DOHH2 (cell line): ENCODE data around the gene MYCBPAP.

Experiments used
- H3F3A ChIP-seq: fragments of 200-600 bp; sonication (generic), shearing (Covaris generic); 2 replicates; pipeline ENCODE4 v1.6.0; 2016; ENCODE audit warnings: antibody characterized with exemption, mild to moderate bottlenecking; ENCODE audit not compliant: control insufficient read depth, insufficient read depth
- H3K27ac ChIP-seq: fragments of 200-600 bp; sonication (generic); 2 replicates; pipeline ENCODE4 v1.5.1; 2014; ENCODE audit warnings: low read depth, mild to moderate bottlenecking, low read length, moderate library complexity
- H3K27me3 ChIP-seq: fragments of 200-600 bp; sonication (generic); 2 replicates; pipeline ENCODE4 v1.6.1; 2014; ENCODE audit warnings: mild to moderate bottlenecking, low read length, mixed read lengths; ENCODE audit not compliant: control insufficient read depth
- H3K36me3 ChIP-seq: fragments of 200-600 bp; sonication (generic); 2 replicates; pipeline ENCODE4 v1.6.1; 2014; ENCODE audit warnings: mild to moderate bottlenecking, low read length, moderate library complexity, mixed read lengths; ENCODE audit not compliant: control insufficient read depth
- H3K4me1 ChIP-seq: fragments of 200-600 bp; sonication (generic); 2 replicates; pipeline ENCODE4 v1.6.1; 2014; ENCODE audit warnings: mild to moderate bottlenecking, low read length, mixed read lengths; ENCODE audit not compliant: control insufficient read depth
- H3K4me2 ChIP-seq: fragments of 200-600 bp; sonication (generic); 2 replicates; pipeline ENCODE4 v1.6.0; 2014; ENCODE audit warnings: mild to moderate bottlenecking, low read length, moderate library complexity
- H3K4me3 ChIP-seq: fragments of 200-600 bp; sonication (generic); 2 replicates; pipeline ENCODE4 v1.5.1; 2014; ENCODE audit warnings: mild to moderate bottlenecking, low read length, mixed read lengths
- H3K79me2 ChIP-seq: fragments of 200-600 bp; sonication (generic); 2 replicates; pipeline ENCODE4 v1.6.1; 2014; ENCODE audit warnings: mild to moderate bottlenecking, low read length, mixed read lengths; ENCODE audit not compliant: control insufficient read depth
- H3K9me2 ChIP-seq: fragments of 200-600 bp; sonication (generic); replicated peaks from 2 replicates; pipeline ENCODE4 v1.6.1; 2014; ENCODE audit warnings: mild to moderate bottlenecking, low read length, mixed read lengths; ENCODE audit not compliant: control insufficient read depth
- H3K9me3 ChIP-seq: fragments of 200-600 bp; sonication (generic); 2 replicates; pipeline ENCODE4 v1.6.1; 2014; ENCODE audit warnings: antibody characterized with exemption, low read length, mixed read lengths; ENCODE audit not compliant: control insufficient read depth, insufficient read depth
- H4K20me1 ChIP-seq: fragments of 200-600 bp; sonication (generic); 2 replicates; pipeline ENCODE4 v1.6.0; 2014; ENCODE audit warnings: low read depth, mild to moderate bottlenecking, antibody characterized with exemption, low read length, moderate library complexity; ENCODE audit not compliant: control insufficient read depth, insufficient read depth
- CTCF ChIP-seq: fragments of 200-600 bp; sonication (generic); IDR thresholded peaks from one replicate; pipeline ENCODE4 v1.5.1; 2014; ENCODE audit warnings: antibody characterized with exemption, mild to moderate bottlenecking, low read depth, low read length; ENCODE audit not compliant: poor library complexity, severe bottlenecking
- EZH2phosphoT487 ChIP-seq: fragments of 200-600 bp; sonication (generic); IDR thresholded peaks from 2 replicates; pipeline ENCODE4 v1.6.1; 2017; ENCODE audit warnings: borderline replicate concordance, mild to moderate bottlenecking, antibody characterized with exemption, low read length, moderate library complexity, mixed read lengths

Gene MYCBPAP

GRCh38 chr17:50560931-50561745, 52.9 kb downstream of the MYCBPAP start:
- peaks cover 60% of the 10 kb centered on the region for H3K27me3 ChIP-seq
- TF ChIP-seq CTCF (no peak), EZH2phosphoT487 (peak; percentile 92)
- no peaks in the 10 kb centered on the region for H3K9me2 ChIP-seq
- H3F3A ChIP-seq: no peaks in the 10 kb centered on the region
- H3K4me3 ChIP-seq: peak overlapping the region; percentile 21
- H3K27ac ChIP-seq: no peak overlapping the region
- H3K36me3 ChIP-seq: no peaks in the 10 kb centered on the region
- 0 out of 2 replicates have a peak, but pooled peaks cover 4% of the 10 kb centered on the region for H4K20me1 ChIP-seq
- H3K4me1 ChIP-seq: peaks cover 11% of the 10 kb centered on the region
- H3K79me2 ChIP-seq: no peaks in the 10 kb centered on the region
- H3K4me2 ChIP-seq: peak overlapping the region; percentile 52
- H3K9me3 ChIP-seq: no peaks in the 10 kb centered on the region

- TF ChIP-seq CTCF: no peak
- TF ChIP-seq EZH2phosphoT487: no peak
- Histone ChIP-seq H3K36me3 (no peaks in the 10 kb centered on the region), H3K9me2 (no peaks in the 10 kb centered on the region), H3K4me1 (peaks cover 11% of the 10 kb centered on the region), H3K9me3 (no peaks in the 10 kb centered on the region), H3K27ac (no peak overlapping the region), H3K79me2 (no peaks in the 10 kb centered on the region), H3F3A (no peaks in the 10 kb centered on the region), H4K20me1 (0 out of 2 replicates have a peak, but pooled peaks cover 4% of the 10 kb centered on the region), H3K27me3 (peaks cover 61% of the 10 kb centered on the region), H3K4me2 (no peak overlapping the region), H3K4me3 (no peak overlapping the region)
These were observed 53.5 kb downstream of the MYCBPAP start for GRCh38 chr17:50561746-50562141.

GRCh38 chr17:50562242-50563091, 54.2 kb downstream of the MYCBPAP start:
- no peaks in the 10 kb centered on the region for H3K79me2 ChIP-seq
- no peaks in the 10 kb centered on the region for H3K9me3 ChIP-seq
- H3K4me2 ChIP-seq: no peak overlapping the region
- no peak for TF ChIP-seq CTCF
- 0 out of 2 replicates have a peak, but pooled peaks have one; percentile 76 for TF ChIP-seq EZH2phosphoT487
- peaks cover 11% of the 10 kb centered on the region for H3K4me1 ChIP-seq
- H3K4me3 ChIP-seq: no peak overlapping the region
- no peaks in the 10 kb centered on the region for H3F3A ChIP-seq
- no peak overlapping the region for H3K27ac ChIP-seq
- peaks cover 61% of the 10 kb centered on the region for H3K27me3 ChIP-seq
- H3K9me2 ChIP-seq: no peaks in the 10 kb centered on the region
- H4K20me1 ChIP-seq: 0 out of 2 replicates have a peak, but pooled peaks cover 4% of the 10 kb centered on the region
- no peaks in the 10 kb centered on the region for H3K36me3 ChIP-seq
